B cell (primary cell): Measurements from ENCODE around the gene YIPF7.

Experiments used
- CTCF ChIP-seq: fragments of 200-600 bp; IDR thresholded peaks from one replicate; pipeline ENCODE4 v1.8.0; 2022; ENCODE audit warnings: antibody characterized with exemption, mild to moderate bottlenecking
- EZH2 ChIP-seq: IDR thresholded peaks from 2 replicates; pipeline ENCODE4 v1.6.1; 2012; ENCODE audit warnings: borderline replicate concordance, low read depth, mild to moderate bottlenecking, moderate library complexity, low read length; ENCODE audit not compliant: insufficient read depth, poor library complexity, severe bottlenecking

- TF ChIP-seq CTCF (no peak), EZH2 (no peak)
Observed at GRCh38 chr4:44701037-44701436, 49.6 kb upstream of the YIPF7 start.
